Colonic mucosa (tissue), 4 donors: ENCODE measurements around the gene FRK. TPM values are rescaled to one million over a fixed set of nuclear protein-coding genes. Genes with fewer than 3 reads are reported as not detected.
"Not testable (repeated sequence)": the region's sequence is repeated elsewhere in the genome, so short reads cannot be mapped to it uniquely, and the experiment has no call there.

ENCODE experiments used
- DNase-seq: peaks from one replicate; pipeline ENCODE4 v3.0.0-alpha.2; 2020
- H3K27ac ChIP-seq: fragments of 200-600 bp; one replicate; pipeline ENCODE4 v1.8.0; 2021
- H3K27me3 ChIP-seq: fragments of 200-600 bp; one replicate; pipeline ENCODE4 v1.8.0; 2021
- H3K36me3 ChIP-seq: fragments of 200-600 bp; one replicate; pipeline ENCODE4 v1.8.0; 2021
- H3K4me1 ChIP-seq: fragments of 200-600 bp; one replicate; pipeline ENCODE4 v1.8.0; 2021; ENCODE audit warnings: mild to moderate bottlenecking
- H3K4me3 ChIP-seq: fragments of 200-600 bp; one replicate; pipeline ENCODE4 v1.8.0; 2021
- H3K9ac ChIP-seq, 2 donors: one replicate each; pipeline ENCODE4 v1.7.0; 2013; ENCODE audit warnings: control low read depth in 2 of 2, low read depth in 2 of 2, low read length in 2 of 2
- H3K9me3 ChIP-seq: fragments of 200-600 bp; one replicate; pipeline ENCODE4 v1.8.0; 2021
- intact Hi-C: fragments of 100-400 bp; cut with DNase I; formaldehyde crosslinking; loops from one replicate; pipeline ENCODE4 v1.14.1; 2022
- total RNA-seq, 2 donors: library from RNA; stranded (reverse); fragmentation: NEBNext Ultra II Directional in 1 of 2; extraction: Animal tissue kit (Norgen Biotek cat#: 25700) in 1 of 2; gene quantifications; one replicate each; pipeline ENCODE4 v1.2.1, GENCODE V29; 2021
- TF ChIP-seq, protein P1 (sequence below): fragments of 200-600 bp; IDR thresholded peaks from one replicate; pipeline ENCODE4 v1.8.0; 2022; ENCODE audit warnings: antibody characterized with exemption, mild to moderate bottlenecking
- donor health status: healthy.
- donor health status: DM: no; HTN: no; CAD: no.
- donor health status: DM: no; HTN: no; CAD: no.

Gene FRK
- total RNA-seq, 2 donors from 2014 or later = 25.9 to 27.1 TPM

DNA sequence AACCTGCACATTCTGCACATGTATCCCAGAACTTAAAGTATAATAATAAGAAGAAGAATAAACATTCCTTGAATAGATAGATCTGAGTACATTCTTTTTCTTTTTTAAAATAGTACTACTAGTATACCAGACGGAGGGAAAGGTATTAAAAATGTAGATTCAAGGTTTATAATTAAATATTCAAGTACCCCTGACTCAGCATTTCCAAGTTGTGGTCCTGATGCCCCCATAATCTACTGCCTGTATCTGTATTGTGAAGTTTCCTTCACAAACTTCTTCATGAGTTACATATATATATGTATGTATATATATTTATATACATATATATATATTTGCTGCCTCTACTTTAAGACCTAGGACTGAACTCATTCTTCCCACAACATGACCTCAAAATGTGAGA lies 14.0 kb downstream of the FRK start:
- TF ChIP-seq, protein P1, sequence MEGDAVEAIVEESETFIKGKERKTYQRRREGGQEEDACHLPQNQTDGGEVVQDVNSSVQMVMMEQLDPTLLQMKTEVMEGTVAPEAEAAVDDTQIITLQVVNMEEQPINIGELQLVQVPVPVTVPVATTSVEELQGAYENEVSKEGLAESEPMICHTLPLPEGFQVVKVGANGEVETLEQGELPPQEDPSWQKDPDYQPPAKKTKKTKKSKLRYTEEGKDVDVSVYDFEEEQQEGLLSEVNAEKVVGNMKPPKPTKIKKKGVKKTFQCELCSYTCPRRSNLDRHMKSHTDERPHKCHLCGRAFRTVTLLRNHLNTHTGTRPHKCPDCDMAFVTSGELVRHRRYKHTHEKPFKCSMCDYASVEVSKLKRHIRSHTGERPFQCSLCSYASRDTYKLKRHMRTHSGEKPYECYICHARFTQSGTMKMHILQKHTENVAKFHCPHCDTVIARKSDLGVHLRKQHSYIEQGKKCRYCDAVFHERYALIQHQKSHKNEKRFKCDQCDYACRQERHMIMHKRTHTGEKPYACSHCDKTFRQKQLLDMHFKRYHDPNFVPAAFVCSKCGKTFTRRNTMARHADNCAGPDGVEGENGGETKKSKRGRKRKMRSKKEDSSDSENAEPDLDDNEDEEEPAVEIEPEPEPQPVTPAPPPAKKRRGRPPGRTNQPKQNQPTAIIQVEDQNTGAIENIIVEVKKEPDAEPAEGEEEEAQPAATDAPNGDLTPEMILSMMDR = no peak
- H3K36me3 ChIP-seq = no peaks in the 10 kb centered on the region

DNA sequence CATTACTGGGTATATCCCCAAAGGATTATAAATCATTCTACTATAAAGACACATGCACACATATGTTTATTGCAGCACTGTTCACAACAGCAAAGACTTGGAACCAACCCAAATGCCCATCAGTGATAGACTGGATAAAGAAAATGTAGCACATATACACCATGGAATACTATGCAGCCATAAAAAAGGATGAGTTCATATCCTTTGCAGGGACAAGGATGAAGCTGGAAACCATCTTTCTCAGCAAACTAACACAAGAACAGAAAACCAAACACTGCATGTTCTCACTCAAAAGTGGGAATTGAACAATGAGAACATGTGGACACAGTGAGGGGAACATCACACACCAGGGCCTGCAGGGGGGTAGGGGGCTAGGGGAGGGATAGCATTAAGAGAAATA lies 14.4 kb downstream of the FRK start:
- intact Hi-C loops = not testable (repeated sequence)

More for the DNA sequence above, 14.0 kb downstream of the FRK start:
- Histone ChIP-seq H3K27me3 (no peaks in the 10 kb centered on the region), H3K4me3 (no peak overlapping the region), H3K27ac (no peak overlapping the region), H3K4me1 (peaks cover 4% of the 10 kb centered on the region), H3K9ac (no peak overlapping the region), H3K9me3 (no peaks in the 10 kb centered on the region)
- intact Hi-C loops = no loop called here
- no peak for DNase-seq

DNA sequence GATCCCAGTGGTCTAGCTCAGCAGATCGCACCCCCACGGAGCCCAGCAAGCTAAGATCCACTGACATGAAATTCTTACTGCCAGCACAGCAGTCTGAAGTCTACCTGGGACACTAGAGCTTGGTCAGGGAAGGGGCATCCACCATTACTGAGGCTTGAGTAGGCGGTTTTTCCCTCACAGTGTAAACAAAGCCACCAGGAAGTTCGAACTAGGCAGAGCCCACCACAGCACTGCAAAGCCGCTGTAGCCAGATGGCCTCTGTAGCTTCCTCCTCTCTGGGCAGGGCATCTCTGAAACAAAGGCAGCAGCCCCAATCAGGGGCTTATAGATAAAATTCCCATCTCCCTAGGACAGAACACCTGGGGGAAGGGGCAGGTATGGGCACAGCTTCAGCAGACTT lies 18.8 kb downstream of the FRK start:
- H3K9ac ChIP-seq = no peak overlapping the region
- intact Hi-C loops = no loop called here
- no peak overlapping the region for H3K27ac ChIP-seq
- no peaks in the 10 kb centered on the region for H3K4me1 ChIP-seq
- H3K9me3 ChIP-seq = no peaks in the 10 kb centered on the region
- no peak for DNase-seq
- no peaks in the 10 kb centered on the region for H3K27me3 ChIP-seq
- TF ChIP-seq, protein P1 = no peak
- H3K4me3 ChIP-seq = no peak overlapping the region
- no peaks in the 10 kb centered on the region for H3K36me3 ChIP-seq

More for the DNA sequence above, 14.4 kb downstream of the FRK start:
- not testable (repeated sequence) for H3K9ac ChIP-seq, H3K27me3 ChIP-seq, DNase-seq, H3K4me1 ChIP-seq, H3K36me3 ChIP-seq, H3K27ac ChIP-seq, H3K9me3 ChIP-seq, H3K4me3 ChIP-seq

DNA sequence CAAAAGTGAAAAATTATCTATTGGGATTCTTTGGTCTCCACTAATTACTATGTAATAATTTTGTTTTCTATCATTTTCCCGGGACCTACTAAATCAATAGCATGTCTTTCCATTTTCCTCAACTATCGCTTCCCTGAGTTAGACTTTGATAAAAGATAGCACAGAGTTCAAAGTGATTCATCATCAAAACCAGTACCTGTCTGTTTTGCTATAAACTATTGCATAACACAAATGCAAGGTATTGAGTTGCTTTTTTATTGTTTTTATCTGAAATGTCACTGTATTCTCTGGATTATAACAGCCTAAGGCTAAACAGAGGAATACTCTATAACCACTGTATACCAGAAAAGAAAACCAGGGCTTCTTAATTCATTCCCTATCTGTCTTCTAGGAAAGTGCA lies 19.7 kb downstream of the FRK start:
- Histone ChIP-seq H3K4me3 (no peak overlapping the region), H3K27ac (no peak overlapping the region), H3K27me3 (no peaks in the 10 kb centered on the region), H3K9ac (no peak overlapping the region), H3K9me3 (no peaks in the 10 kb centered on the region), H3K36me3 (no peaks in the 10 kb centered on the region), H3K4me1 (no peaks in the 10 kb centered on the region)
- intact Hi-C loops = no loop called here
- DNase-seq = no peak
- TF ChIP-seq, protein P1 = no peak

DNA sequence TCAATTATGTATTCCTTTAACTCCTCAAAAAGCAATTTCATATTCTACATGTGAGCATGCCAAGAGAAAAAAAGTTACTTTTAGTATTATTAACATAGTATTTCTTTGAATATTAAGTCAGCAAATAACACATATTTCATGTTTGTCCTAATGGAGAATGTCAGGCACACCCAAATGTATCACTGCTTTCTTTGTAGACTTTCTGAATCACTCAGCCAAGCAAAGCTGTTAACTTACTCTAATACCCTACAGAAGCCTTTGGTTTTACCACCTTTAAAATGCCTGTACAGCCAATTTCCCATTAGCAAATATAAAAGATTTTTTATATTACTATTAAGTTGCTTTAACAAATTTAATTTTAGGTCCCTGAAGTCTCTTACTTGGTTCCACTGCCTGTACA lies 23.8 kb downstream of the FRK start:
- Histone ChIP-seq H3K9me3 (no peaks in the 10 kb centered on the region), H3K36me3 (no peaks in the 10 kb centered on the region), H3K27me3 (no peaks in the 10 kb centered on the region), H3K9ac (no peak overlapping the region), H3K4me3 (no peak overlapping the region), H3K27ac (no peak overlapping the region), H3K4me1 (no peaks in the 10 kb centered on the region)
- intact Hi-C loops = no loop called here
- no peak for DNase-seq
- TF ChIP-seq, protein P1 = no peak

DNA sequence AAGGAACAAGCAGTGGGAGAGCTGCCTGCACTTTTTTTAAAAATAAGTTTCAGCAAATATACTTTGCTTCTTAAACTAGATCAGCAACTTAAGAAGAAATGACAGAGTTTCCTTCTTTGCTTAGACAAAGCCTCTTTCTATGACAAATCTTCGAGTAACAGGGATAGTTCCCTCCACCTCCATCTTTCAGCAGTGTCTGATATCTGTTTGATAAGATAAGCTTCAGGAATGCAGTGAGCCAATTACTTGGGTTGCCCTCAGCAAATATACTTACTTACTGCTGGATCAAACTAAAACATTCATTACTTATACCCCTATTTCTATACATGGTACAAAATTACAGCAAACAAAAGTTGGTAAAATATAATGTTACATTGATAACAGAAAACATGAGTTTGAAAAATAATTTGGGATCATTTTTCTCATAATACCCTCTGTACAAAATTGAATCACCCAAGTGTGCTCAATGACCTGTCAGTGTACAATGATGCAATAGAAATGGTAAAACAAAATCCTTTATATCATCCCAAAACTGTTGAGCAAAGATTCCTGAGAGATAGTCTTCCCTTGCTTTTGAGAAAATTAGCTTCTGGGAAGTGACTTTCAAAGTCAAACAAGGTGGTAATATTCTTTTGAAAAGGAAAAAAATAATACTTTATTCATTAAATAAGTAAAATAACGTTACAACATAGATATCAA lies 24.5 kb downstream of the FRK start:
- no peak for DNase-seq
- H3K4me1 ChIP-seq = no peaks in the 10 kb centered on the region
- no peaks in the 10 kb centered on the region for H3K27me3 ChIP-seq
- H3K9me3 ChIP-seq = no peaks in the 10 kb centered on the region
- intact Hi-C loops = no loop called here
- H3K4me3 ChIP-seq = no peak overlapping the region
- H3K36me3 ChIP-seq = no peaks in the 10 kb centered on the region
- H3K9ac ChIP-seq = no peak overlapping the region
- no peak overlapping the region for H3K27ac ChIP-seq
- TF ChIP-seq, protein P1 = no peak
